Activated CD4-positive, alpha-beta T cell treated with anti-CD3 and anti-CD28 coated beads, Interleukin-2, amount 10 ng/mL, durations not matched to agents 24 days and 14 days (primary cell): ENCODE data around the gene DUS1L. TPM values are rescaled to one million over a fixed set of nuclear protein-coding genes. Genes with fewer than 3 reads are reported as not detected.
A peak's percentile ranks its signal among the peaks of the same experiment; 100 is the strongest.
"Not testable (repeated sequence)": the region's sequence is repeated elsewhere in the genome, so short reads cannot be mapped to it uniquely, and the experiment has no call there.

ENCODE experiments used
- DNase-seq: peaks from one replicate; pipeline ENCODE4 v3.0.0; 2022
- H3K27ac Mint-ChIP-seq: one replicate; pipeline ENCODE4 v1.8.0; 2022; ENCODE audit warnings: mild to moderate bottlenecking, mixed read lengths
- H3K27me3 Mint-ChIP-seq: one replicate; pipeline ENCODE4 v1.8.0; 2022; ENCODE audit warnings: mixed read lengths
- H3K36me3 Mint-ChIP-seq: one replicate; pipeline ENCODE4 v1.8.0; 2022; ENCODE audit warnings: low read depth, mild to moderate bottlenecking, mixed read lengths
- H3K4me1 Mint-ChIP-seq: one replicate; pipeline ENCODE4 v1.8.0; 2021; ENCODE audit warnings: mixed read lengths
- H3K4me3 Mint-ChIP-seq: one replicate; pipeline ENCODE4 v1.8.0; 2022; ENCODE audit warnings: mild to moderate bottlenecking, moderate library complexity, mixed read lengths
- H3K9me3 Mint-ChIP-seq: one replicate; pipeline ENCODE4 v1.8.0; 2021; ENCODE audit warnings: mixed read lengths
- intact Hi-C: fragments of 100-400 bp; cut with micrococcal nuclease; formaldehyde crosslinking; loops from one replicate; pipeline ENCODE4 v1.15.1; 2023
- total RNA-seq: library from RNA; stranded (reverse); gene quantifications from 2 replicates; pipeline ENCODE4 v1.2.3, GENCODE V29; 2022

DUS1L gene
- total RNA-seq, 1 donor from 2014 or later, result 230 TPM

DNA sequence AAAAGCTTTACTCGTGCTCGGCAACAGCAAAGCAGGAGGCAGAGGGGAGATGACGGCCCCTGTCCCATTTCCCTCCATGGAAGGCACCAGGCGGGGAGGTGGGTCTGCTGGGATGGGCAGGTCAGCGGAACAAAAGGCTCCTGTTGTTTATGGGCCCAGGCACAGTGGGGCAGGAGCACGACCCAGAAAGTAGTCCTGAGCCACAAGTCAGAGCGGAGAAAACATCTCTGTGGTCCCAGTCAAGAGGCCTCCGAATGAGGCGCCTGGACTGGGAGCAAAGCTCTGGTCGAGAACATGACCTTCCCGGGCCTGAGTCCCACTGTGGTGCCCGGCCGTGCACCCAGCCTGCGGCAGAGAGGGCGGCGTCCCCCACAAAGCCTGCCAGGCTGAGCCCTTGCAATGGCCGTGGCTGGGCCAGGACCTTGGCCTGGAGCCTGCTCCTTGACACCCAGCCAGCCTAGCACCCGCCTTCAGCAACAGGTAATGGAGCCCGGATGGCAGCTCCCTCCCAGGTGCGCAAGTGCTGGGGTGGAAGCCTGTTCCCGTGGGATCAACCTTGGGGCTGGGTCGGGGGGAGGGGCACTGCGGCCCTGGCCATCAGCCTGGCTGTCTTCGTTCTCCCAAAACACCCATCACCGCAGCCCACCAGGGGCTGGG is 17.6 kb downstream of the DUS1L start:
- H3K9me3 Mint-ChIP-seq, result no peaks in the 10 kb centered on the region

DNA sequence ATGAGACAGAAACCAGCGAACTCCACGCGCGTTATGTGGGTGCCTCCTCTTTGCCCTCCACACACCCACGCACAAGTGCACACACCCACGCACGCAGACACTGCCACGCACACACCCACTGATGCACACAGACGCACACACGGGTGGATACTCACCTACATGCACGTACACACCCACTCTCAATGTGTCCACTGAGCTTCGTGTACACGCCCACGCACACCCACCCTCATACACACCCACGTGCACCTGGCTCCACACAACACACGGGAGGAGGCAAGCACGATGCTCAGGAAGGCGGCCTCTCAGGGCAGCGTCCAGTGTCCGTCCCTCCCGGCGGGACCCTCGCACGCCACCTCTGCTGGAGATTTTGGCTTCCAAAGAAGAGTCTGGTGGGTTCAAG is 18.2 kb downstream of the DUS1L start:
- peaks cover 14% of the 10 kb centered on the region for H3K4me1 Mint-ChIP-seq
- H3K27me3 Mint-ChIP-seq, result no peaks in the 10 kb centered on the region
- H3K36me3 Mint-ChIP-seq, result peaks cover 6% of the 10 kb centered on the region
- no peak for DNase-seq
- intact Hi-C loops, result no loop called here
- no peak overlapping the region for H3K4me3 Mint-ChIP-seq
- no peak overlapping the region for H3K27ac Mint-ChIP-seq
- no peaks in the 10 kb centered on the region for H3K9me3 Mint-ChIP-seq

More for the DNA sequence above, 17.6 kb downstream of the DUS1L start:
- Mint-ChIP-seq H3K4me3 (no peak overlapping the region), H3K27me3 (no peaks in the 10 kb centered on the region), H3K36me3 (peaks cover 6% of the 10 kb centered on the region), H3K4me1 (peaks cover 16% of the 10 kb centered on the region), H3K27ac (no peak overlapping the region)
- intact Hi-C loops, result no loop called here
- no peak for DNase-seq

DNA sequence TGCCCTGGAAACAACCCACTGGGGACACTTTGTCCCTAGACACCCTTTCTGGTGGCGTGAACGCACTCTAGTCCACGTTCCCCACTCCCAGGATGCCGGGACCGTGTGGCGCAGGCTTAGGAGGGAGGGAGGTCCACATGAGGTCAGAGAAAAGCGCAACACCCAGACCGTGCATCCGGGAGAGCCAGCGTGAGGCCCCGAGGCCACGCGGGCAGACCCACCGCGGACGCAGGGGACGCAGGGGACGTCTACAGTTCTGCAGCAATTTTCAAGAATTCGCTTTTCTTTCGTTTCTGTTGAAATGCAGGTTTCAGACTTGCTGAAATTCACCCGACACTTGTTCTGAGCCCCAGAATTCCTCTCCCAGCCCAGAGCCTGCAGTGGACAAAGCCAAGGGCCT is 18.7 kb downstream of the DUS1L start:
- H3K4me3 Mint-ChIP-seq, result no peak overlapping the region

DNA sequence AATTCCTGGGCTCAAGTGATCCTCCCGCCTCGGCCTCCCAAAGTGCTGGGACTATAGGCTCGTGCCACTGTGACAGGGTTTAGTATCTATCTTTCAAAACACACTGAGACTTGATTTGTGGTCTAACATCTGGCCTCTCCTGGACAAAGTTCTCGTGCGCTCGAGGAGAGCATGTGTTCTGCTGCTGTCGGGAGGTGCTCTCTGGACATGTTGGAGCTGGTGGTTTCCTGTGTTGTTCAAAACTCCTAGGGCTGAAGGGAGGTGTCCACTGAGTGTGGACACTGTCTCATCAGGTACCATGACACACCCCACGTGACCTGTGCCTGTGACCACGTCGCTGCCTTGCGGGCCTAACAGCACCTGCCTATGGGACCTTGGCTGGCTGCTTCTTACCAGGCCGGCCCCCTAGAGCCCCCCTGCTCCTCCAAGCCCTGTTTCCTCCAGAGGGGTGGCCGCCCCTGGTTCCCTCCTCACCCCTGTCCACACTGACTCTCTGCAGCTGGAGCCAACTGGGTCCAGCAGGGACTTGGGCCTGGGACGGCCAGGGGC is 19.6 kb downstream of the DUS1L start:
- Mint-ChIP-seq H3K4me1 (peaks cover 14% of the 10 kb centered on the region), H3K27ac (no peak overlapping the region), H3K36me3 (peaks cover 6% of the 10 kb centered on the region), H3K27me3 (no peaks in the 10 kb centered on the region), H3K4me3 (no peak overlapping the region), H3K9me3 (no peaks in the 10 kb centered on the region)
- intact Hi-C loops, result no loop called here
- DNase-seq, result no peak

More for the DNA sequence above, 18.7 kb downstream of the DUS1L start:
- no peak for DNase-seq
- intact Hi-C loops, result no loop called here
- H3K27me3 Mint-ChIP-seq, result no peaks in the 10 kb centered on the region
- H3K36me3 Mint-ChIP-seq, result peaks cover 6% of the 10 kb centered on the region
- H3K4me1 Mint-ChIP-seq, result peaks cover 14% of the 10 kb centered on the region
- no peaks in the 10 kb centered on the region for H3K9me3 Mint-ChIP-seq
- H3K27ac Mint-ChIP-seq, result no peak overlapping the region

DNA sequence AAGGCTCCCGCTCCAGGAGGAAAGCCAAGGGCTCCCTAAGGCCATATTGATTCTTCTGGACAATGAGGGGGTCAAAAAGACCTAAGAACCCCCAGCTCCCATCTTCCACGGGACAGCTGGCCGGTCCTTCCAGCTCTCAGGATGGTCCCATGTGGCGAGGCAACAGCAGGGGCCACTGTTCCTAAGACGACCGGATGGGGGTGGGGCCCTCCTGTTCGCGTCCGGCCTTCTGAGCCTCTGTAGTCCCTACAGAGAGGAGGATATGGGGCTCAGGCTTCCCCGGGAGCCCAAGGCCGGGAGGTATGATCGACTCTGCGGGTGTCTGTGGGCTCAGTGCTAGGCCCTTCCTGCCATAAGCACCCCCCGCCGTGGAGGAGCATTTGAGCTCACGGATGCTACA is 22.1 kb downstream of the DUS1L start:
- peaks cover 6% of the 10 kb centered on the region for H3K36me3 Mint-ChIP-seq

DNA sequence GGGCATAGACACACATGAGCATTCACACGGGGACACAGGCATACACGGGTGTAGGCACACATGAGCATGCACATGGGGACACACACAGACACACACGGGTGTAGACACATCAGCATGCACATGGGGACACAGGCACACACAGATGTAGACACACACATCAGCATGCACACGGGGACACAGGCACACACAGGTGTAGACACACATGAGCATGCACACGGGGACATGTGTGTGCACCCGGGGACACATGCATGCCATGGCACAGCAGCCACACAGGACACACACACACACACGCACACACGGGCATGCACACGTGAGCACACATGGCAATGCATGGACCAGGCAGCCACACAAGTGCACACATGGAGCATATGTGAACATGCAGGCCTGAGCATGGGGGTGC is 23.0 kb downstream of the DUS1L start:
- peaks cover 2% of the 10 kb centered on the region for H3K27me3 Mint-ChIP-seq
- peaks cover 16% of the 10 kb centered on the region for H3K4me1 Mint-ChIP-seq
- peaks cover 4% of the 10 kb centered on the region for H3K36me3 Mint-ChIP-seq
- DNase-seq, result no peak
- H3K9me3 Mint-ChIP-seq, result no peaks in the 10 kb centered on the region
- H3K4me3 Mint-ChIP-seq, result no peak overlapping the region
- no peak overlapping the region for H3K27ac Mint-ChIP-seq
- intact Hi-C loops, result no loop called here

More for the DNA sequence above, 22.1 kb downstream of the DUS1L start:
- H3K4me3 Mint-ChIP-seq, result no peak overlapping the region
- H3K4me1 Mint-ChIP-seq, result peaks cover 11% of the 10 kb centered on the region
- intact Hi-C loops, result no loop called here
- no peaks in the 10 kb centered on the region for H3K9me3 Mint-ChIP-seq
- no peak overlapping the region for H3K27ac Mint-ChIP-seq
- no peak for DNase-seq
- peaks cover 2% of the 10 kb centered on the region for H3K27me3 Mint-ChIP-seq

DNA sequence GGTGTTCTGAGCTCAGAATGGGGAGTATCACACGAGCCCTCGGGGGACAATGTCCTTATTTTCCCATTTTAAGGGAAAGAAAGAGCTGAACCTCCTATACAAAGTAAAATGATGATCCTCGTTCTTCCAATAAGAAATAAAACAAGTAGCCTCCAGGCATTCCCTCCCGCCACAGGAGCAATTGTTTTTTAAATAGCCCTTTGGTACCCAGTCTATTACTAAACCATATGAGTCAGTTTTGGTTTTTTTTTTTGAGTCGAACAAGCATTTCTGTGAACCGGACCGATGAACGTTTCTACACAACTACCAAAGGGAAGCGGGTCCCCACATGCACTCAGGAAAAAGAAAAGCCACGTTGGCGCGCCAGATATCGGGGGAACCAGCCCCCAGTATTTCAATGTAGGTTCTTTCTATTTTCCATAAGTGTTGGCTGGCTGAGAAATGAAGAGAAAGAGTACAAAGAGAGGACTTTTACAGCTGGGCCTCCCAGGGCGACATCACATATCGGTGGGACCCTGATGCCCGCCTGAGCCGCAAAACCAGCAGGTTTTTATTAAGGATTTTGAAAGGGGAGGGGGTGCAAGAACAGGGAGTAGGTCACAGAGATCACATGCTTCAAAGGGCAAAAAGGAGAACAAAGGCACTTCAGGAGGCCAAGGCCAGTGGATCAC is 24.3 kb downstream of the DUS1L start:
- intact Hi-C loops, result no loop called here
- Mint-ChIP-seq H3K9me3 (no peaks in the 10 kb centered on the region), H3K4me3 (no peak overlapping the region), H3K27me3 (peaks cover 2% of the 10 kb centered on the region), H3K36me3 (no peaks in the 10 kb centered on the region), H3K27ac (no peak overlapping the region), H3K4me1 (peaks cover 12% of the 10 kb centered on the region)
- DNase-seq, result no peak

DNA sequence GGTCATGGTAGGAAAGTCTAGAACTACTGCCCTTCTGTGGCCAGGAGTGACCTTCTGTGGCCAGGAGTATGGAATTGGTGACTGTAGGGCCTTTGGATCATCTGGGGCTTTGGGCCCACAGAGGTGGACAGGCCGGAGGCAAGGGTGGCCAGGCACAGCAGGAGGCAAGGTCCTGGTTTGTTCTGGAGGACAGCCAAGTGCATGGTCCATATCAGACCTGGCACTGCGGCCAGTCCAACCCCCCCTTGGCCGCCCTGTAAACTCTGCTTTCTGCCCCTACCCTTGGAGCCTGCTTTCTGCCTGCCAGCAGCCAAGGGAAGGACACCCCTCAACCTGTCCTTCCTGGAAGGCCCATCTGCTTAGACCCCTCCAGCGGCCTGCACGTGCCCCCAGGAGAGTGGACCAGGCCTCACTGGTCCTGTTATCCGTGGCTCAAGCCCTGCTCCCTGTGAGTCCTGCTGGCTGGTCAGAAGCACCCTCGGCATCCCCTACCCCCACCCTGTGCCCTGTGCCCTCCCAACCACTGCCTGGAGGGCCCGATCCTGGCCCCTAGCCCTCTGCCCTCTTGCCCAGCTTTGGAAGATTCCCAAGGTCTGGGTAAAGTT is 25.8 kb downstream of the DUS1L start:
- H3K27me3 Mint-ChIP-seq, result peaks cover 2% of the 10 kb centered on the region
- DNase-seq, result no peak
- peaks cover 8% of the 10 kb centered on the region for H3K36me3 Mint-ChIP-seq
- H3K9me3 Mint-ChIP-seq, result no peaks in the 10 kb centered on the region
- intact Hi-C loops, result no loop called here
- peaks cover 17% of the 10 kb centered on the region for H3K4me1 Mint-ChIP-seq
- H3K27ac Mint-ChIP-seq, result no peak overlapping the region
- H3K4me3 Mint-ChIP-seq, result no peak overlapping the region

DNA sequence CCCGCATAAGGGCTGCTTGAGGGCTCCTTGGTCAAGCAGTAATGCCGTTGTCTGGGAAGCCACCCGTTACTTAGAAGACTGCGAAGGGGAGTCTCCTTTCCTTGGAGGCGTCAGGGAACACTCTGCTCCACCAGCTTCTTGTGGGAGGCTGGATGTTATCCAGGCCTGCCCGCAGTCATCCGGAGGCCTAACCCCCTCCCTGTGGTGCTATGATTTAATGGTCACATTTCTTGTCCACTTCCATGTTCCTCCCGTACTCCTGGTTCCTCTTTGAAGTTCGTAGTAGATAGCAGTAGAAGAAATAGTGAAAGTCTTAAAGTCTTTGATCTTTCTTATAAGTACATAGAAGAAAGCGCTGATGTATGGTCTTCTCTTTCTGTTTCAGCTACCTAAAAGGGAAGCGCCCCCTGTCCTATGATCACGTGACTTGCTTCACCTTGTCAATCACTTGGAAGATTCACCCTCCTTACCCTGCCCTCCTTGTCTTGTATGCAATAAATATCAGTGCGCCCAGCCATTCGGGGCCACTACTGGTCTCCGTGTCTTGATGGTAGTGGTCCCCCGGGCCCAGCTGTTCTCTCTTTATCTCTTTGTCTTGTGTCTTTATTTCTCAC is 26.7 kb downstream of the DUS1L start:
- H3K27me3 Mint-ChIP-seq, H3K36me3 Mint-ChIP-seq, H3K27ac Mint-ChIP-seq, intact Hi-C loops, DNase-seq, H3K9me3 Mint-ChIP-seq: not testable (repeated sequence)
- Mint-ChIP-seq H3K4me3 (peak overlapping the region; percentile 34), H3K4me1 (peaks cover 17% of the 10 kb centered on the region)

DNA sequence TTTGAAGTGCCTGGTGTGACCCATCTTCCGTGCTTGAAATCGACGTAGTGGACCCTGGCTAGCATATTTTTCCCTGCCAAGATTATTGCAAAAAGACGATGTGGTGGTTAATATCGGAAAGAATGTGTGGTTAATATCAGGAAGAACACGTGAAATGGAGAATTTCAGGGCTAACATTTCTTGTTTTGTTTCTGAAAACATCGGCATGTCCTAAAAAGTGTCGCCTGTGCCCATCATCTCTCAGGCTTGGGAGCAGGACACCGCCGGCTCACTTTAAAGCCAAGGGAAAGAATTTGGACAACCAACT is 27.8 kb downstream of the DUS1L start:
- Mint-ChIP-seq H3K27me3 (peaks cover 2% of the 10 kb centered on the region), H3K27ac (peak overlapping the region; percentile 96), H3K36me3 (peaks cover 8% of the 10 kb centered on the region), H3K4me1 (peaks cover 18% of the 10 kb centered on the region), H3K9me3 (no peaks in the 10 kb centered on the region), H3K4me3 (peak overlapping the region; percentile 83)
- intact Hi-C loops, result loop anchor here (1.0 to 2.0 kb wide), 4 partner anchors 13 to 61 kb away; partner anchors contain the start of genes ASPSCR1, FASN, GPS1 and LRRC45
- no peak for DNase-seq

DNA sequence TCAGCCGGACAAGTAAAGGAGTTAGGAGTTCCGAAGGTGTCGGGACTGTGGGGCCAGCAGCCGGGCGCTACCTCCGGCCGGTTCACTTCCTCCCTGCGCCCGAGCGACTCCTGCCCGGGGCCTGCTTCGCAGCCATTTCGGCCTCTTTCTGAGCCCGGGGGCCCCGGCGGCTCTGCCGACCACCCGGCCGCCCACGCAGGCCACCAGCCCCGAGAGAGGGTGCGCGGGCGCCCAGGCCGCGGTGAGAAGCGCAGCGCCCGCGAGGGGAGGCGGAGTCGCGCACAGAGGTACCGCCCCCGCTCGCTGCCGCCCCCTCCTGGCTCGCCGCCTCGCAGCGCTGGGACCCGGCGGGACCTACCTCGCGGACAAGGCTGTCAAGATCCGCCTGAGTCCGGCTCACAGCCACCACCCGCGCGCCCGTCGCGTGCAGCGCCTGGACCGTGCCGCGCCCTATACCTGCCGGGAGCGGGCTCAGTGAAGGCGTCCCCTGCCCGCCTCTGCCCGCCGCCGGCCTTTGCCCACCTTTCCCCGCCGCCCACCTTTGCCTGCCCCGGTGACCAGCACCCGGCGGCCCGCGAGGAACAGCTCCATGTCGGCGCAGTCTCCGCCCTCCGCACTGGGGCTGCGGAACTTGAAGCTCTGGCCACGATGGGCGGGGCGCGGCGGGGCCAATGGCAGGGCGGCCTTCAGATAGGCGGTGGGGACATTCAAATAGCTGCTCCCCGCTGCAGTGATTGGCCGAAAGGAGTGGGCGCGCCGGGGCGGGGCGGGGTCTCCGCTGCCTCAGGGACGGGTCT is 28.3 kb downstream of the DUS1L start, which contains the start of gene DCXR:
TSS of gene DCXR (minus strand) at position 606 of the 797 bp plus-strand sequence. CDS start at position 591, 15 bp downstream.
- intact Hi-C loops, result loop anchor here (1.0 to 2.0 kb wide), 4 partner anchors 14 to 61 kb away; partner anchors contain the start of genes ASPSCR1, FASN, GPS1 and LRRC45
- H3K36me3 Mint-ChIP-seq, result peaks cover 8% of the 10 kb centered on the region

DNA sequence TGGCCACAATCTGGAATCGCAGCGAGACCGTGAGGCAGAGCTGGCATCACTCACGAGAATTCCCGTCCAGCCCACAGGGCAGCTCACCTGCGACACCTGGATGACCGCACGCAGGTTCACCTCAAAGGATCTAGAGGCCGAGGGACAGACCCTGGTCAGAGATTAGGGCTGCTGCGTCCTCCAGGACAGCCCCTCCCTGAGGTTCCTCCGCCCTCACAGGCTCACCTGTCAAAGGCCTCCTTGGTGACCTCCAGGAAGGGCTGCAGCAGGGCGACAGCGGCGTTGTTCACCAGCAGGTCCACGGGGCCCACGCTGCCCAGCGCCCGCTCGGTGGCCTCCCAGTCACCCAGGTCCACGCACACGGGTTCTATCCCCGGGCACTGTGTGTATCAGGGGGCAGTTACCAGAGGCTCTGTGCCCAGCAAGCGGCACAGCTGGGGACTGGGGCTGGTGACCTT is 28.9 kb downstream of the DUS1L start:
- H3K27me3 Mint-ChIP-seq, result peaks cover 2% of the 10 kb centered on the region
- H3K36me3 Mint-ChIP-seq, result peaks cover 8% of the 10 kb centered on the region
- DNase-seq, result no peak
- intact Hi-C loops, result loop anchor here (1.0 to 2.0 kb wide), 4 partner anchors 13 to 62 kb away; partner anchors contain the start of genes ASPSCR1, FASN, GPS1 and LRRC45
- no peaks in the 10 kb centered on the region for H3K9me3 Mint-ChIP-seq
- peak overlapping the region; percentile 83 for H3K4me3 Mint-ChIP-seq
- peak overlapping the region; percentile 56 for H3K27ac Mint-ChIP-seq
- H3K4me1 Mint-ChIP-seq, result peaks cover 19% of the 10 kb centered on the region

More for the DNA sequence above, 28.3 kb downstream of the DUS1L start, which contains the start of gene DCXR:
- peak within 1 kb of the TSS; percentile 96 for H3K27ac Mint-ChIP-seq
- peaks cover 2% of the 10 kb centered on the region for H3K27me3 Mint-ChIP-seq
- peak; percentile 99 for DNase-seq
- H3K4me3 Mint-ChIP-seq, result peak within 1 kb of the TSS; percentile 83
- no peaks in the 10 kb centered on the region for H3K9me3 Mint-ChIP-seq
- H3K4me1 Mint-ChIP-seq, result peaks cover 19% of the 10 kb centered on the region
